NT2/D1 (cell line): ENCODE measurements around the gene INO80.

Experiments used
- SUZ12 ChIP-seq: IDR thresholded peaks from 2 replicates; pipeline ENCODE4 v1.6.1; 2011; ENCODE audit not compliant: insufficient read length, insufficient read depth; ENCODE audit errors: extremely low read depth
- YY1 ChIP-seq: IDR thresholded peaks from 2 replicates; pipeline ENCODE4 v1.6.1; 2011; ENCODE audit not compliant: insufficient read length, insufficient read depth
- ZNF274 ChIP-seq: IDR thresholded peaks from 2 replicates; pipeline ENCODE4 v1.6.1; 2011; ENCODE audit warnings: mild to moderate bottlenecking, low read depth, low read length

DNA sequence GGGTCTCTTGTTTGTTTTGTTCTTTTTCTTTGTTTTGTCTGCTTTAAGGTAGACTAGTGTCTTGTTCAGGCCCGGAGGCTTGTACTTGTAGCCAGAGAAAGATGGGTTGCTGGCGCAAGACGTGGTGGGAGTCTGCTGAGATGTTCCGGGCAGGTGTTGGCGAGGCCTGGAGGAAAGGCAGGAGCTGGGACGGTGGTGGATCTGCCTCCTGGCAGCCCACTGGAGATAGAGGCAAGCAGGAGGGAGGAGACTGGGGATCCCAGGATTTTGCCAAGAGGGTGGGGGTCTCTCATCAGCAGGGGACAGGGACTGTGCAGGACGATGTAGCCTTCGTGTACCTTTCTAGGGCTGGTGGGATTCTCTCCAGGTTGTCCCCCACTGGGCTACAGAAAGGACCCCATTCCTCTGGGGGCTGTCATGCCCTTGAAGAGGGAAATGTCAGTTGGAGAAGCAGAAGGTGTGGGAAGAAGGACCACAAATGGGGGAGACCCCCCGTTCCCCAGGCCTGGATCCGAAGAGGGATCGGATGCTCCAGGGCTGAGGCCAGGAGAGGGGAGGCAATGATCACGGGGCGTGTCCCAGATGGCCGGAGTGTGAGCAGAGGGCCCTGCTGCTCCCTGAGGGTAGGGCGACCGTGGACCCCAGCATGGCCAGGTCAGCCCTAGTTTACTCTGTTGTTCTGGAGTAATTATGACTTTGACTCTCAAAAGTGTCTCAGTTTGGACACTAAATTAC is 155.8 kb downstream of the INO80 start:
- TF ChIP-seq SUZ12 = no peak
- no peak for TF ChIP-seq YY1
- TF ChIP-seq ZNF274 = no peak
